NT2/D1 (cell line): Measurements from ENCODE around the gene PABPC3.

Experiments
- DNase-seq: peaks from one replicate; pipeline ENCODE4 v3.0.0-alpha.2; 2011; ENCODE audit warnings: low read depth, low spot score
- H3K27me3 ChIP-seq: 2 replicates; pipeline ENCODE4 v1.6.0; 2011; ENCODE audit warnings: mild to moderate bottlenecking; ENCODE audit not compliant: insufficient read length, insufficient read depth
- H3K36me3 ChIP-seq: 2 replicates; pipeline ENCODE4 v1.6.1; 2011; ENCODE audit warnings: mild to moderate bottlenecking, low read length, mixed read lengths; ENCODE audit not compliant: insufficient read depth, insufficient read length
- H3K4me1 ChIP-seq: 2 replicates; pipeline ENCODE4 v1.5.1; 2011; ENCODE audit not compliant: insufficient read depth, insufficient read length
- H3K4me3 ChIP-seq: 2 replicates; pipeline ENCODE4 v1.5.1; 2011; ENCODE audit warnings: low read depth; ENCODE audit not compliant: insufficient read length
- H3K9ac ChIP-seq: 2 replicates; pipeline ENCODE4 v1.6.0; 2011; ENCODE audit warnings: low read depth; ENCODE audit not compliant: insufficient read length
- H3K9me3 ChIP-seq: 2 replicates; pipeline ENCODE4 v1.5.1; 2011; ENCODE audit warnings: mild to moderate bottlenecking, low read length; ENCODE audit not compliant: insufficient read depth
- SUZ12 ChIP-seq: IDR thresholded peaks from 2 replicates; pipeline ENCODE4 v1.6.1; 2011; ENCODE audit not compliant: insufficient read length, insufficient read depth; ENCODE audit errors: extremely low read depth
- YY1 ChIP-seq: IDR thresholded peaks from 2 replicates; pipeline ENCODE4 v1.6.1; 2011; ENCODE audit not compliant: insufficient read length, insufficient read depth
- ZNF274 ChIP-seq: IDR thresholded peaks from 2 replicates; pipeline ENCODE4 v1.6.1; 2011; ENCODE audit warnings: mild to moderate bottlenecking, low read depth, low read length

Gene PABPC3

GRCh38 chr13:25132751-25133390 is 36.9 kb downstream of the PABPC3 start:
- H3K4me1 ChIP-seq = peaks cover 4% of the 10 kb centered on the region
- no peak overlapping the region for H3K4me3 ChIP-seq
- no peaks in the 10 kb centered on the region for H3K36me3 ChIP-seq
- TF ChIP-seq ZNF274 = no peak
- TF ChIP-seq YY1 = no peak
- no peak for TF ChIP-seq SUZ12
- no peak for DNase-seq
- peaks cover 8% of the 10 kb centered on the region; the same call in 1 of the 2 replicates for H3K9me3 ChIP-seq
- H3K9ac ChIP-seq = no peak overlapping the region
- peaks cover 2% of the 10 kb centered on the region for H3K27me3 ChIP-seq

GRCh38 chr13:25135896-25136295 is 40.0 kb downstream of the PABPC3 start:
- H3K36me3 ChIP-seq = no peaks in the 10 kb centered on the region
- peaks cover 4% of the 10 kb centered on the region for H3K4me1 ChIP-seq
- no peak overlapping the region for H3K9ac ChIP-seq
- no peak for DNase-seq
- TF ChIP-seq SUZ12 = no peak
- no peak for TF ChIP-seq YY1
- no peak for TF ChIP-seq ZNF274
- peaks cover 2% of the 10 kb centered on the region for H3K27me3 ChIP-seq
- H3K9me3 ChIP-seq = peaks cover 8% of the 10 kb centered on the region; the same call in 1 of the 2 replicates
- H3K4me3 ChIP-seq = no peak overlapping the region

- no peaks in the 10 kb centered on the region for H3K4me1 ChIP-seq
- no peaks in the 10 kb centered on the region for H3K36me3 ChIP-seq
- peaks cover 8% of the 10 kb centered on the region; the same call in 1 of the 2 replicates for H3K9me3 ChIP-seq
- peaks cover 2% of the 10 kb centered on the region for H3K27me3 ChIP-seq
- H3K4me3 ChIP-seq = no peak overlapping the region
- DNase-seq = no peak
- H3K9ac ChIP-seq = no peak overlapping the region
- TF ChIP-seq ZNF274 = no peak
- no peak for TF ChIP-seq YY1
- no peak for TF ChIP-seq SUZ12
Observed at GRCh38 chr13:25136880-25137787, 41.2 kb downstream of the PABPC3 start.

DNA sequence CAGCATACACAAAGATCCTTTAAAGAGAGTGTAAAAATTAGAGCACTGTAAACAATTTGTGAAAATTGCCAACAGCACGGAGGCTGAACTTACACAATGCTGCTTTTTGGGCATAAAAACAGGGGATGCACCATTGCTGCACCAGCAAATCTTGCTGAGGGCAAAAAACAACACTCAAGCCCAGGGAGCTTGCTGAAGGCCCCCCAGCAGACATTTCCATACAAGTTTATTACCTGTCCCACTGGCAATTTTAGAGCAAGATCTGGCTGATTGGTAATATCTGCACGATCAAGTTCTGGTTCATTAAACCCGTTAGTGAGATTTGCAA is 41.8 kb downstream of the PABPC3 start:
- no peak overlapping the region for H3K4me3 ChIP-seq
- no peaks in the 10 kb centered on the region for H3K36me3 ChIP-seq
- H3K9me3 ChIP-seq = peaks cover 8% of the 10 kb centered on the region; the same call in 1 of the 2 replicates
- peaks cover under 1% of the 10 kb centered on the region for H3K27me3 ChIP-seq
- DNase-seq = no peak
- H3K9ac ChIP-seq = no peak overlapping the region
- H3K4me1 ChIP-seq = no peaks in the 10 kb centered on the region
- TF ChIP-seq ZNF274 (no peak), YY1 (no peak), SUZ12 (no peak)

GRCh38 chr13:25141042-25141441 is 45.1 kb downstream of the PABPC3 start:
- H3K4me3 ChIP-seq = no peak overlapping the region
- no peak for DNase-seq
- H3K9ac ChIP-seq = no peak overlapping the region
- H3K4me1 ChIP-seq = no peaks in the 10 kb centered on the region
- H3K27me3 ChIP-seq = no peaks in the 10 kb centered on the region
- TF ChIP-seq SUZ12 (no peak), ZNF274 (no peak), YY1 (no peak)
- H3K36me3 ChIP-seq = no peaks in the 10 kb centered on the region
- H3K9me3 ChIP-seq = no peaks in the 10 kb centered on the region; the same call in 1 of the 2 replicates

DNA sequence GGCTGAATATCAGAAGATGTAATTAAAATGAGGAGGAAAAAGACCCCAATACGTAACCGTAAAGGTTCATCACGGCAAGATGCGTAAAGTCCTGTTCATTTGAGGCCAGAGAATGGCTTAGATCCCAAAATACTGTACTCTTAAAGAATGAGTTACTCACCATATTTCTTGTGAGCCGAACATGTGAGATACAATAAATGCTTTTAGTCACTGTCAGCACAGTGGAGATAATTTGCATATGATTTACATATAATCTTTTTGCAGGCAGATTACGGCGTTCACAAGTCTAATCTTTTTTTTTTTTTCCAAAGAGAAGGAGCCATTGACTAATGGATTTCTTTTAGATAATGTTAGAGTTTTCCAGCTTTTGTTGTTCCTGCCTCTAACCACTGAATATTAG is 47.8 kb downstream of the PABPC3 start:
- H3K27me3 ChIP-seq = no peaks in the 10 kb centered on the region

More for the DNA sequence above, 47.8 kb downstream of the PABPC3 start:
- Histone ChIP-seq H3K4me3 (no peak overlapping the region), H3K36me3 (no peaks in the 10 kb centered on the region), H3K4me1 (no peaks in the 10 kb centered on the region), H3K9me3 (peaks cover 15% of the 10 kb centered on the region), H3K9ac (no peak overlapping the region)
- no peak for DNase-seq
- TF ChIP-seq YY1 = no peak
- TF ChIP-seq SUZ12 = no peak
- no peak for TF ChIP-seq ZNF274
